Ishikawa (cell line): ENCODE measurements around the gene MBTPS1.
A peak's percentile ranks its signal among the peaks of the same experiment; 100 is the strongest.

Source experiments
- CEBPB ChIP-seq: IDR thresholded peaks from 2 replicates; pipeline ENCODE4 v1.6.1; 2012
- CREB1 ChIP-seq: IDR thresholded peaks from 2 replicates; pipeline ENCODE4 v1.6.1; 2012; ENCODE audit warnings: low read depth
- EGR1 ChIP-seq: IDR thresholded peaks from 2 replicates; pipeline ENCODE4 v1.6.1; 2012
- EP300 ChIP-seq: IDR thresholded peaks from 2 replicates; pipeline ENCODE4 v1.6.1; 2012; ENCODE audit warnings: borderline replicate concordance
- FOXM1 ChIP-seq: IDR thresholded peaks from 2 replicates; pipeline ENCODE4 v1.6.1; 2012; ENCODE audit warnings: low read depth, borderline replicate concordance
- NFIC ChIP-seq: IDR thresholded peaks from 2 replicates; pipeline ENCODE4 v1.6.1; 2012
- RAD21 ChIP-seq: IDR thresholded peaks from 2 replicates; pipeline ENCODE4 v1.6.1; 2012; ENCODE audit warnings: low read depth
- TAF1 ChIP-seq: IDR thresholded peaks from 2 replicates; pipeline ENCODE4 v1.6.1; 2012; ENCODE audit warnings: low read depth, mild to moderate bottlenecking
- TCF12 ChIP-seq: IDR thresholded peaks from 2 replicates; pipeline ENCODE4 v1.6.1; 2012; ENCODE audit warnings: low read depth
- TEAD4 ChIP-seq: IDR thresholded peaks from 2 replicates; pipeline ENCODE4 v1.6.1; 2012
- YY1 ChIP-seq: IDR thresholded peaks from 2 replicates; pipeline ENCODE4 v1.6.1; 2012; ENCODE audit warnings: low read depth
- ZBTB7A ChIP-seq: IDR thresholded peaks from 2 replicates; pipeline ENCODE4 v1.6.1; 2012; ENCODE audit warnings: low read depth
- TF ChIP-seq, protein P1 (sequence below): IDR thresholded peaks from 2 replicates; pipeline ENCODE4 v1.6.1; 2012
- TF ChIP-seq, protein P2 (sequence below): IDR thresholded peaks from 2 replicates; pipeline ENCODE4 v1.6.1; 2012
- TF ChIP-seq, protein P3 (sequence below): IDR thresholded peaks from 2 replicates; pipeline ENCODE4 v1.6.1; 2012; ENCODE audit warnings: low read depth, mild to moderate bottlenecking

MBTPS1 gene

DNA sequence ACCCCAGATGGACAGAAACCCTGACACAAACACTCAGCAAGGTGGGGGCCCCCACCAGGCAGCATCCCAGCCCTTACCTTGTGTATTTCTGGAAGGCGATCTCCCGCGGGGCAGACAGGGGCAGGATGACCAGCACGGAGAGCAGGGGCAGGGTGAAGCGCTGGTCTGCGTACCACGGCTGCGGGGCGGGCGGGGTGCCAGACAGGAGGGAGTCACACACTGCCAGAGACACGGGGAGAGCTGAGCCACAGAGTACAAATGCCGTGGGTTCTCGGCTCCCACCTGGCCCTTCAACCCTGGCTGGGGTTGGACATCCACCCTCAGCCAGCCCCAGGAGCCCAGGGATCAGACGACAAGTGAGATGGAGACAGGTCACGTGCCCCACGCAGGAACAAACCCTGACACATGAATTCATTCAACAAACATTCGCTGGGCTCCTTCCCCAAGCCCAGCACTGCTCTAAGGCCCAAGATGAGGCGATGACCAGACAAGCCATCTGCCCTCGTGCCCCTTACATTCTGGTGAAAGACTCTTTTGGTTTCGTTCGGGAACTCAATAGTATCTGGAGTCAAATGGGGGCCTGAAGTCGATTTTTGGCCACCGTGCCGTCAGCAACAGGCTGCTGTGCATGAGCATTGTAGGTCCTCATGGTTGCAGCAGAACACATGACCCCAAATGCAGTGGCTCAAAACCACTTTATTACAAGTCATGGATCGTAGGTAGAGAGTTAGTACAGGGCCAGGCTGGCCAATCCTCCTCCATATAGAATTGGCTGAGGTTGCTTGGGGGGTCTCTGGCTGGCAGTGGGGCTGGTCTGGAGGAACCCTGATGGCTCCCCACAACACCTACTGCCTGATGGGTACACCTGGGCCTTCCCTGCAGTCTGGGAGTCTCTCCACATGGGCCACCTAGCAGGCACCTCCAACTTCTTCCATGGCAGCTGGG, 83.2 kb downstream of the MBTPS1 start:
- no peak for TF ChIP-seq RAD21
- TF ChIP-seq, protein P1, sequence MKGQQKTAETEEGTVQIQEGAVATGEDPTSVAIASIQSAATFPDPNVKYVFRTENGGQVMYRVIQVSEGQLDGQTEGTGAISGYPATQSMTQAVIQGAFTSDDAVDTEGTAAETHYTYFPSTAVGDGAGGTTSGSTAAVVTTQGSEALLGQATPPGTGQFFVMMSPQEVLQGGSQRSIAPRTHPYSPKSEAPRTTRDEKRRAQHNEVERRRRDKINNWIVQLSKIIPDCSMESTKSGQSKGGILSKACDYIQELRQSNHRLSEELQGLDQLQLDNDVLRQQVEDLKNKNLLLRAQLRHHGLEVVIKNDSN, result peak; percentile 56
- 0 out of 2 replicates have a peak, but pooled peaks have one; percentile 8 for TF ChIP-seq TEAD4
- TF ChIP-seq NFIC, result peak; percentile 34; the same call in 1 of the 2 replicates

DNA sequence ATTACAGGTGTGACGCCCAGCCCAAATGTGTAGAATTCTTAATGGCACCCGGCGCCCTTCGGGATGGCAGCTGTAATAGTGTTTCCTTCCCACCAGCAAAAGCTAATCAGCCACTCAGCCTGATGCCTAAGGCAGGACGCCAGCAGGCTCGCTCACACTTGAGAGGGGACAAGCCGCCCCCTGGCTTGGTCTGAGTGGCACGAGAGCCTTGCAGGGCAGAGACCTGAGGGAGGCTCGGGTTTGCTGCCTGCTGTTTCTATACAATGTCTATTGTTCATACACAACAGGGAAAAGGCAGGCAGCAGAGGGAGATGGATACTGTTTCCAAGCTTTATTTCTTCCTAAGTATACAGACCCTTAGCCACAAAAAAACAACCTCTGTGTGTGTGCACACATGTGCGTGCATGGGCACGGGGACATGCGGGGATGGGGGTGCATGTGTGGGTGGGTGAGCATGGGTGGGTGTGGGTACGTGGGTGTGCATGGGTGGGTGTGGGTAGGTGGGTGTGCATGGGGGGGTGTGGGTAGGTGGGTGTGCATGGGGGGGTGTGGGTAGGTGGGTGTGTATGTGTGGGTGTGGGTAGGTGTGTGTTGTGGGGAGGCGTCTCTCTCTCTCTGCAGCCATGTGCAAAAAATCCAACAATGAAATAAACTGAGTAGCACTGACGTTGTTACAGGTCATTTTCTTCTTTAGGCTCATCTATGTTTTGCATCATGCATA, 84.1 kb downstream of the MBTPS1 start:
- TF ChIP-seq, protein P2, sequence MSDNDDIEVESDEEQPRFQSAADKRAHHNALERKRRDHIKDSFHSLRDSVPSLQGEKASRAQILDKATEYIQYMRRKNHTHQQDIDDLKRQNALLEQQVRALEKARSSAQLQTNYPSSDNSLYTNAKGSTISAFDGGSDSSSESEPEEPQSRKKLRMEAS, result no peak; the same call in 1 of the 2 replicates
- TF ChIP-seq, protein P3, sequence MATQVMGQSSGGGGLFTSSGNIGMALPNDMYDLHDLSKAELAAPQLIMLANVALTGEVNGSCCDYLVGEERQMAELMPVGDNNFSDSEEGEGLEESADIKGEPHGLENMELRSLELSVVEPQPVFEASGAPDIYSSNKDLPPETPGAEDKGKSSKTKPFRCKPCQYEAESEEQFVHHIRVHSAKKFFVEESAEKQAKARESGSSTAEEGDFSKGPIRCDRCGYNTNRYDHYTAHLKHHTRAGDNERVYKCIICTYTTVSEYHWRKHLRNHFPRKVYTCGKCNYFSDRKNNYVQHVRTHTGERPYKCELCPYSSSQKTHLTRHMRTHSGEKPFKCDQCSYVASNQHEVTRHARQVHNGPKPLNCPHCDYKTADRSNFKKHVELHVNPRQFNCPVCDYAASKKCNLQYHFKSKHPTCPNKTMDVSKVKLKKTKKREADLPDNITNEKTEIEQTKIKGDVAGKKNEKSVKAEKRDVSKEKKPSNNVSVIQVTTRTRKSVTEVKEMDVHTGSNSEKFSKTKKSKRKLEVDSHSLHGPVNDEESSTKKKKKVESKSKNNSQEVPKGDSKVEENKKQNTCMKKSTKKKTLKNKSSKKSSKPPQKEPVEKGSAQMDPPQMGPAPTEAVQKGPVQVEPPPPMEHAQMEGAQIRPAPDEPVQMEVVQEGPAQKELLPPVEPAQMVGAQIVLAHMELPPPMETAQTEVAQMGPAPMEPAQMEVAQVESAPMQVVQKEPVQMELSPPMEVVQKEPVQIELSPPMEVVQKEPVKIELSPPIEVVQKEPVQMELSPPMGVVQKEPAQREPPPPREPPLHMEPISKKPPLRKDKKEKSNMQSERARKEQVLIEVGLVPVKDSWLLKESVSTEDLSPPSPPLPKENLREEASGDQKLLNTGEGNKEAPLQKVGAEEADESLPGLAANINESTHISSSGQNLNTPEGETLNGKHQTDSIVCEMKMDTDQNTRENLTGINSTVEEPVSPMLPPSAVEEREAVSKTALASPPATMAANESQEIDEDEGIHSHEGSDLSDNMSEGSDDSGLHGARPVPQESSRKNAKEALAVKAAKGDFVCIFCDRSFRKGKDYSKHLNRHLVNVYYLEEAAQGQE, result no peak
- TF ChIP-seq, protein P1, result no peak
- TF ChIP-seq CREB1 (no peak), NFIC (peak; percentile 69), FOXM1 (peak; percentile 51; the same call in 1 of the 2 replicates), EP300 (peak; percentile 88), TAF1 (no peak), CEBPB (no peak; the same call in 1 of the 2 replicates), YY1 (0 out of 2 replicates have a peak, but pooled peaks have one; percentile 46), TEAD4 (0 out of 2 replicates have a peak, but pooled peaks have one; percentile 37), EGR1 (peak; percentile 14; the same call in 1 of the 2 replicates), TCF12 (peak; percentile 76), ZBTB7A (0 out of 2 replicates have a peak, but pooled peaks have one; percentile 52), RAD21 (peak; percentile 40; the same call in 1 of the 2 replicates)

- TF ChIP-seq, protein P2, result no peak
- no peak for TF ChIP-seq EP300
These were observed 85.2 kb downstream of the MBTPS1 start for GRCh38 chr16:84031556-84031955.

GRCh38 chr16:84029297-84030047, 87.3 kb downstream of the MBTPS1 start:
- TF ChIP-seq, protein P2, result no peak
- no peak for TF ChIP-seq TCF12
- TF ChIP-seq FOXM1, result no peak
- TF ChIP-seq TAF1, result no peak
- TF ChIP-seq CEBPB, result no peak
- no peak for TF ChIP-seq TEAD4
- no peak for TF ChIP-seq EGR1
- no peak for TF ChIP-seq ZBTB7A
- TF ChIP-seq RAD21, result no peak
- TF ChIP-seq YY1, result no peak
- TF ChIP-seq CREB1, result no peak
- TF ChIP-seq EP300, result no peak
- no peak for TF ChIP-seq NFIC

DNA sequence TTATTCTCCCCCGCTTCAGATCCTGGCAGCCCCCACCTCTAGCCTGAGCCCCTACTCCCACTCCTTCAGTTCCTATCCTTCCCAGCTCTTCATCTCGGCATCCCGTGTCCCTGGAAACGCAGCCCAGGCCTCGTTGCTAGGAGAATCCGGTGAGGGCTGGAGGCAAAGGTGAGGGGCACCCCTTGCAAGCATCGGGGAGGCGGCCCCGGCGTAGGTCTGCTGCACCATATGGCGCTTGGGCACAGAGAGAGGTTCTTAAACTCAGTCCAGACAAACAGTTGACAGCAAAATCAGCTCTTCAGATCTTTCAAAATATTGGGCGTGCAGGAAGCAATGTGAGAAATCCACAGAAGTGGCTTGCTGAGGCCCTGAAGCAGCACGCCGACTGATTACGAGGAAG, 89.1 kb downstream of the MBTPS1 start:
- TF ChIP-seq CEBPB, result no peak
- TF ChIP-seq TAF1, result no peak
- no peak for TF ChIP-seq YY1
- no peak for TF ChIP-seq EGR1
- TF ChIP-seq, protein P3, result no peak
- no peak for TF ChIP-seq TEAD4
- no peak for TF ChIP-seq EP300
- TF ChIP-seq ZBTB7A, result no peak
- TF ChIP-seq, protein P2, result no peak
- TF ChIP-seq TCF12, result no peak
- no peak for TF ChIP-seq FOXM1
- TF ChIP-seq NFIC, result no peak
- TF ChIP-seq RAD21, result no peak
- no peak for TF ChIP-seq CREB1
- TF ChIP-seq, protein P1, result no peak
